H1 (cell line): ENCODE data around the gene MYO1D. TPM values are rescaled to one million over a fixed set of nuclear protein-coding genes. Genes with fewer than 3 reads are reported as not detected.

Experiments used
- CHD2 ChIP-seq: IDR thresholded peaks from 2 replicates; pipeline ENCODE4 v1.6.1; 2012; ENCODE audit warnings: low read length, improper control_type of control experiment
- PHF8 ChIP-seq: fragments of 200-600 bp; sonication (generic); conservative IDR thresholded peaks from 2 replicates; pipeline ENCODE4 v1.7.1; 2012; ENCODE audit warnings: low read depth, mild to moderate bottlenecking, inconsistent platforms, low read length, moderate library complexity
- POLR2A ChIP-seq, 2 experiments: IDR thresholded peaks; 1 replicate in 1 of 2; 2 replicates in 1 of 2; pipeline ENCODE4 v1.6.1; 2011; ENCODE audit warnings: low read depth in 2 of 2, low read length in 2 of 2, mild to moderate bottlenecking in 2 of 2; ENCODE audit errors: control extremely low read depth in 1 of 2
- TAF1 ChIP-seq: IDR thresholded peaks from 2 replicates; pipeline ENCODE4 v1.6.1; 2011; ENCODE audit warnings: mild to moderate bottlenecking, low read depth, low read length
- YY1 ChIP-seq: IDR thresholded peaks from 2 replicates; pipeline ENCODE4 v1.6.1; 2011; ENCODE audit warnings: low read depth, mild to moderate bottlenecking, low read length
- polyA plus RNA-seq, 7 experiments: library from polyadenylated mRNA; depleted of rRNA in 3 of 7; stranded (reverse) in 5 of 7; unstranded in 2 of 7; fragments of >200 nt in 5 of 7; fragments of 200-250 nt in 2 of 7; gene quantifications; 1 replicate in 5 of 7; 2 replicates in 1 of 7; 4 replicates in 1 of 7; pipeline versions ENCODE4 v1.2.1 to v1.2.3, GENCODE V29; 2011 to 2013; ENCODE audit warnings: missing spikeins in 2 of 7, mixed read lengths in 2 of 7
- total RNA-seq: library from RNA; stranded (reverse); fragmentation: NEBNext Ultra II Directional; extraction: Animal tissue kit (Norgen Biotek cat#: 25700); gene quantifications from 2 replicates; pipeline ENCODE4 v1.2.1, GENCODE V29; 2021

MYO1D gene
- total and polyA plus RNA-seq, 2 of the 8 experiments (the other 6 are each of a cell fraction or from before 2014, with no cell fraction given): 6.5 to 25.4 TPM

GRCh38 chr17:32876417-32877163 lies at the start of gene MYO1D (continued):
- TF ChIP-seq CHD2: no peak
- TF ChIP-seq TAF1: peak; percentile 77
- peak; percentile 86 for TF ChIP-seq PHF8
- peak; percentile 69 to 81 for TF ChIP-seq POLR2A (IDR thresholded peaks at IDR 0.05; ENCODE audit: control extremely low read depth in 1 of 2, low read depth in 2 of 2, low read length in 2 of 2)
- TF ChIP-seq YY1: peak; percentile 46; the same call in 1 of the 2 replicates
